Lower leg skin (tissue), 3 donors: ENCODE results near the gene ZBTB16.

ENCODE experiments used
- POLR2A ChIP-seq, 2 donors: fragments of 450-650 bp; IDR thresholded peaks; one replicate each; pipeline ENCODE4 v1.6.1; 2016 to 2017; ENCODE audit warnings: antibody characterized with exemption in 2 of 2, mild to moderate bottlenecking in 1 of 2, moderate library complexity in 1 of 2
- TF ChIP-seq, protein P1 (sequence below), 3 donors: fragments of 450-650 bp; IDR thresholded peaks; one replicate each; pipeline ENCODE4 v1.5.1; 2016; ENCODE audit warnings: antibody characterized with exemption in 3 of 3, mild to moderate bottlenecking in 3 of 3, moderate library complexity in 2 of 3

DNA sequence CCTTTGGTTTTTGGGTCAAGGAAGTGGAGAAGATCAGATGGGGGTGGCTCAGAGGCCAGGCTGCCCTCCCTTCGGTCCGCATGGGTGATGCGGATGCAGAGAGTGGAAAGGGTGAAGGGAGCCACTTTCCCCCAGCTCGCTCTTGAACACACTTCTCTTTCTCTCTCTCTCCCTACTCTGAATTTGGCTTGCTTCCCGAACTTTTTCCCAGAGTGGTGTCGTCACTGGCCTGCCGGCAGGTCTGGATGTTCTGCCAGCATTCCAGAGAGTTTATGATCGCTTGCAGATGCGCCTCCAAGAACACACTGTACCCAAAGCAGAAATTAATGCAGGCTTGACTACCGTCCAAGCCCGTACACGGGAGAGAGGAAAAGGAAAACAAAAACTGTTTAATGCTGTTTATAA is 103.2 kb downstream of the ZBTB16 start:
- TF ChIP-seq POLR2A (IDR thresholded peaks at IDR 0.05) = no peak
- TF ChIP-seq, protein P1, sequence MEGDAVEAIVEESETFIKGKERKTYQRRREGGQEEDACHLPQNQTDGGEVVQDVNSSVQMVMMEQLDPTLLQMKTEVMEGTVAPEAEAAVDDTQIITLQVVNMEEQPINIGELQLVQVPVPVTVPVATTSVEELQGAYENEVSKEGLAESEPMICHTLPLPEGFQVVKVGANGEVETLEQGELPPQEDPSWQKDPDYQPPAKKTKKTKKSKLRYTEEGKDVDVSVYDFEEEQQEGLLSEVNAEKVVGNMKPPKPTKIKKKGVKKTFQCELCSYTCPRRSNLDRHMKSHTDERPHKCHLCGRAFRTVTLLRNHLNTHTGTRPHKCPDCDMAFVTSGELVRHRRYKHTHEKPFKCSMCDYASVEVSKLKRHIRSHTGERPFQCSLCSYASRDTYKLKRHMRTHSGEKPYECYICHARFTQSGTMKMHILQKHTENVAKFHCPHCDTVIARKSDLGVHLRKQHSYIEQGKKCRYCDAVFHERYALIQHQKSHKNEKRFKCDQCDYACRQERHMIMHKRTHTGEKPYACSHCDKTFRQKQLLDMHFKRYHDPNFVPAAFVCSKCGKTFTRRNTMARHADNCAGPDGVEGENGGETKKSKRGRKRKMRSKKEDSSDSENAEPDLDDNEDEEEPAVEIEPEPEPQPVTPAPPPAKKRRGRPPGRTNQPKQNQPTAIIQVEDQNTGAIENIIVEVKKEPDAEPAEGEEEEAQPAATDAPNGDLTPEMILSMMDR (IDR thresholded peaks at IDR 0.05) = no peak
